GM12878 (cell line): ENCODE data around the gene PAF1. TPM values are rescaled to one million over a fixed set of nuclear protein-coding genes. Genes with fewer than 3 reads are reported as not detected.

ENCODE experiments used
- ATAC-seq: fragments of 200-7000 bp; cut with Tn5 transposase; 3 replicates; pipeline ENCODE4 v1.9.1; 2020; ENCODE audit warnings: mild to moderate bottlenecking, moderate library complexity
- BruUV-seq: library from RNA; stranded (reverse); fragments of 400-500 nt; replicated peaks from 2 replicates; lab custom pipeline; 2021; lab: Mats Ljungman, UMichigan
- CTCF ChIA-PET: fragments of 300-600 bp; sonication (Branson Sonifier 250); formaldehyde crosslinking; extraction: SDS; loops from one replicate; lab custom pipeline; 2021; ENCODE audit warnings: inconsistent platforms; lab: Yijun Ruan, JAX
- POLR2A ChIA-PET: fragments of 350-600 bp; formaldehyde crosslinking; extraction: SDS; loops from one replicate; lab custom pipeline; 2021; ENCODE audit warnings: inconsistent platforms; lab: Charles Lee
- RAD21 ChIA-PET: fragments of 300-600 bp; sonication (Branson Sonifier 250); formaldehyde crosslinking; loops from one replicate; lab custom pipeline; 2023; ENCODE audit warnings: antibody characterized with exemption; ENCODE audit not compliant: unreplicated experiment; lab: Charles Lee
- SMC1A ChIA-PET: fragments of 300-600 bp; sonication (Branson Sonifier 250); formaldehyde crosslinking; loops from one replicate; lab custom pipeline; 2023; ENCODE audit not compliant: unreplicated experiment, uncharacterized antibody; lab: Charles Lee
- DNase-seq: peaks from one replicate; pipeline ENCODE4 v3.0.0-alpha.2; 2011; ENCODE audit warnings: low read depth, low spot score
- FAIRE-seq: peaks from 3 replicates; lab custom pipeline; 2011; peaks lifted over from hg19 to GRCh38; lab: Jason Lieb, UNC
- H2AFZ ChIP-seq: 2 replicates; pipeline ENCODE4 v1.6.0; 2011; ENCODE audit warnings: low read depth, low read length, control low read depth; ENCODE audit not compliant: control insufficient read depth
- H3K27ac ChIP-seq: 2 replicates; pipeline ENCODE4 v1.5.1; 2011; ENCODE audit warnings: control low read depth; ENCODE audit not compliant: control insufficient read depth, insufficient read depth
- H3K27me3 ChIP-seq, 2 experiments: replicated peaks in 1 of 2; 2 replicates each; pipeline versions ENCODE4 v1.6.0 to v1.6.1; 2011; ENCODE audit warnings: low read length in 1 of 2; ENCODE audit not compliant: control insufficient read depth in 2 of 2, insufficient read depth in 2 of 2
- H3K36me3 ChIP-seq, 2 experiments: 2 replicates each; pipeline ENCODE4 v1.5.1; 2011; ENCODE audit warnings: low read length in 1 of 2; ENCODE audit not compliant: control insufficient read depth in 2 of 2, insufficient read depth in 2 of 2
- H3K4me1 ChIP-seq: 2 replicates; pipeline ENCODE4 v1.6.1; 2011; ENCODE audit warnings: mild to moderate bottlenecking, low read length, moderate library complexity, mixed read lengths; ENCODE audit not compliant: control insufficient read depth, insufficient read depth
- H3K4me2 ChIP-seq: 2 replicates; pipeline ENCODE4 v1.6.0; 2011; ENCODE audit warnings: control low read depth; ENCODE audit not compliant: control insufficient read depth, insufficient read depth
- H3K4me3 ChIP-seq: fragments of 200-600 bp; sonication (generic); 2 replicates; pipeline ENCODE4 v1.5.1; 2016
- H3K79me2 ChIP-seq: 2 replicates; pipeline ENCODE4 v1.6.0; 2011; ENCODE audit warnings: low read length; ENCODE audit not compliant: control insufficient read depth, insufficient read depth
- H3K9ac ChIP-seq: 2 replicates; pipeline ENCODE4 v1.8.0; 2011; ENCODE audit warnings: low read length, control low read depth, mixed read lengths; ENCODE audit not compliant: control insufficient read depth, insufficient read depth
- H3K9me3 ChIP-seq: replicated peaks from 3 replicates; pipeline ENCODE4 v1.5.1; 2011; ENCODE audit warnings: mild to moderate bottlenecking, low read length; ENCODE audit not compliant: control insufficient read depth, insufficient read depth
- H4K20me1 ChIP-seq: 2 replicates; pipeline ENCODE4 v1.6.0; 2011; ENCODE audit not compliant: control insufficient read depth, insufficient read depth
- ATF3 ChIP-seq: IDR thresholded peaks from 2 replicates; pipeline ENCODE4 v1.6.1; 2011; ENCODE audit warnings: low read depth, mild to moderate bottlenecking, low read length, moderate library complexity, borderline replicate concordance; ENCODE audit errors: extremely low read depth
- BCL11A ChIP-seq: IDR thresholded peaks from 2 replicates; pipeline ENCODE4 v1.6.1; 2011; ENCODE audit warnings: low read depth, low read length
- HSF1 ChIP-seq: fragments of 150-350 bp; IDR thresholded peaks from 2 replicates; pipeline ENCODE4 v1.6.1; 2014; ENCODE audit warnings: mild to moderate bottlenecking, low read depth, low read length
- WGBS: methylation state at CpG from one replicate; pipeline ENCODE4 v1.1.6; 2016; ENCODE audit warnings: low lambda C conversion rate; ENCODE audit not compliant: insufficient replicate concordance, insufficient coverage; ENCODE audit errors: missing lambda C conversion rate; 5-methylcytosine and 5-hydroxymethylcytosine counted together
- in situ Hi-C: fragments of 300-500 bp; cut with MboI; formaldehyde crosslinking; loops from 9 replicates; pipeline ENCODE4 v1.14.3; 2018; ENCODE audit warnings: mixed read lengths
- intact Hi-C: fragments of 100-400 bp; cut with micrococcal nuclease; formaldehyde crosslinking; loops from one replicate; pipeline ENCODE4 v1.14.2; 2022; ENCODE audit not compliant: unreplicated experiment
- polyA plus RNA-seq, 11 experiments: library from polyadenylated mRNA; depleted of rRNA in 4 of 11; unstranded in 6 of 11; stranded (reverse) in 5 of 11; fragments of >200 nt; fragmentation: Nextera tagmentation in 4 of 11; fragmentation: Illumina TruSeq in 1 of 11; extraction: Ambion mirVana in 4 of 11; extraction: Trizol in 1 of 11; gene quantifications; 1 replicate in 1 of 11; 2 replicates in 10 of 11; pipeline versions ENCODE4 v1.2.1 to v1.2.3, GENCODE V29; 2011 to 2016; ENCODE audit warnings: inconsistent platforms in 2 of 11, missing spikeins in 2 of 11, low read depth in 1 of 11
- total RNA-seq, 4 experiments: library from RNA; depleted of rRNA in 3 of 4; stranded (reverse); fragments of >200 nt in 3 of 4; fragmentation: Illumina TruSeq in 1 of 4; extraction: Trizol in 1 of 4; gene quantifications; 2 replicates each; pipeline versions ENCODE4 v1.2.1 to v1.2.3, GENCODE V29; 2013 to 2021

PAF1 gene
- total and polyA plus RNA-seq, 10 of the 15 experiments (the other 5 are each of a cell fraction or from before 2014, with no cell fraction given), result 1.7 to 45.8 (median 39.6) TPM

GRCh38 chr19:39410831-39411080 is 19.9 kb upstream of the PAF1 start:
- RAD21 ChIA-PET, result interaction anchor here (1.3 to 2.3 kb wide), 6 partner anchors 11 to 83 kb away, joined by 3 to 159 read pairs (median 10); partner anchors contain the start of genes MED29, PAF1 and RPS16
- DNase-seq (no peak), FAIRE-seq (no peak), ATAC-seq (no peak)
- Histone ChIP-seq H3K4me3 (peak overlapping the region; percentile 49), H3K36me3 (peaks cover 2 to 6% of the 10 kb centered on the region in 2 experiments; a peak in 2 of 4 replicates), H2AFZ (no peak overlapping the region), H3K27ac (peak overlapping the region; percentile 100), H3K9ac (peak overlapping the region; percentile 80), H3K9me3 (no peaks in the 10 kb centered on the region), H3K79me2 (peaks cover 67% of the 10 kb centered on the region), H3K4me1 (peaks cover 18% of the 10 kb centered on the region), H4K20me1 (no peaks in the 10 kb centered on the region), H3K4me2 (peak overlapping the region; percentile 77), H3K27me3 (no peaks in the 10 kb centered on the region)
- 0% methylated on average over 1 of the region's 1 CpG for WGBS
- in situ Hi-C loops, result loop anchor here (5.0 kb wide), 1 partner anchor 288 kb away; no protein-coding TSS in a partner anchor
- CTCF ChIA-PET, result interaction anchor here (1.0 to 2.3 kb wide), 5 partner anchors 11 to 64 kb away, joined by 3 to 218 read pairs (median 5); partner anchors contain the start of genes MED29 and PAF1
- intact Hi-C loops, result loop anchor here (5.0 to 10.0 kb wide), 3 partner anchors 124 to 378 kb away; partner anchors contain the start of genes EID2B and FBXO27
- TF ChIP-seq BCL11A, result 0 out of 2 replicates have a peak, but pooled peaks have one; percentile 5
- TF ChIP-seq HSF1, result no peak
- TF ChIP-seq ATF3, result no peak
- SMC1A ChIA-PET, result interaction anchor here (1.0 to 2.3 kb wide), 7 partner anchors 12 to 289 kb away, joined by 3 to 146 read pairs (median 6); partner anchors contain the start of genes MED29, PAF1 and RPS16
- no TSS peak for BruUV-seq
- POLR2A ChIA-PET, result interaction anchor here (1.0 to 2.3 kb wide), 4 partner anchors 10 to 76 kb away, joined by 5 to 40 read pairs (median 26); partner anchors contain the start of genes GMFG, MED29 and PAF1
